RPMI7951 (cell line): Measurements from ENCODE around the gene COPS9. TPM values are rescaled to one million over a fixed set of nuclear protein-coding genes. Genes with fewer than 3 reads are reported as not detected.

Source experiments
- DNase-seq: peaks from one replicate; pipeline ENCODE4 v3.0.0-alpha.2; 2012; ENCODE audit warnings: low read depth
- total RNA-seq: library from RNA; depleted of rRNA; stranded (reverse); fragments of >200 nt; shearing (Covaris generic); gene quantifications from 2 replicates; pipeline ENCODE4 v1.2.3, GENCODE V29; 2014; rRNA removed

The COPS9 gene
- total RNA-seq, 1 experiment from 2014 or later, result 400 TPM

- peak; percentile 14 for DNase-seq
Observed at GRCh38 chr2:240111253-240111652, 24.9 kb downstream of the COPS9 start.

- no peak for DNase-seq
Observed at GRCh38 chr2:240109386-240109785, 26.7 kb downstream of the COPS9 start.

GRCh38 chr2:240107477-240107796 lies 28.7 kb downstream of the COPS9 start:
- no peak for DNase-seq

- no peak for DNase-seq
Observed at GRCh38 chr2:240106765-240107476, 29.2 kb downstream of the COPS9 start.

GRCh38 chr2:240105982-240106381 lies 30.1 kb downstream of the COPS9 start:
- no peak for DNase-seq

- DNase-seq, result no peak
Observed at GRCh38 chr2:240103136-240103535, 33.0 kb downstream of the COPS9 start.

GRCh38 chr2:240098349-240098748 lies 37.8 kb downstream of the COPS9 start:
- no peak for DNase-seq

GRCh38 chr2:240095556-240096523 lies 40.3 kb downstream of the COPS9 start:
- no peak for DNase-seq

GRCh38 chr2:240089306-240089705 lies 46.8 kb downstream of the COPS9 start:
- DNase-seq, result no peak

- DNase-seq, result no peak
Observed at GRCh38 chr2:240086563-240086962, 49.5 kb downstream of the COPS9 start.

Other genes starting within 250 kb of the COPS9 start
- gene NDUFA10, start 111.0 kb downstream of the COPS9 start, total RNA-seq, result 122 and 145 TPM in 2 replicates
- not detected in 2 replicates for gene OR6B2, start 105.9 kb downstream of the COPS9 start, total RNA-seq
- gene OR6B3, start 82.8 kb downstream of the COPS9 start, total RNA-seq, result not detected in 2 replicates
- 1.7 TPM in 1 of 2 replicates, not detected in the other for gene OTOS, start 4.4 kb upstream of the COPS9 start, total RNA-seq